SW 1271 (cell line): Measurements from ENCODE around the gene ANKDD1A.

Source experiments
- DNase-seq, 2 experiments: peaks; one replicate each; lab custom pipeline; 2025; lab: John Stamatoyannopoulos, UW

Gene ANKDD1A

GRCh38 chr15:64895285-64896065 lies 16.2 kb upstream of the ANKDD1A start:
- DNase-seq: no peak

DNA sequence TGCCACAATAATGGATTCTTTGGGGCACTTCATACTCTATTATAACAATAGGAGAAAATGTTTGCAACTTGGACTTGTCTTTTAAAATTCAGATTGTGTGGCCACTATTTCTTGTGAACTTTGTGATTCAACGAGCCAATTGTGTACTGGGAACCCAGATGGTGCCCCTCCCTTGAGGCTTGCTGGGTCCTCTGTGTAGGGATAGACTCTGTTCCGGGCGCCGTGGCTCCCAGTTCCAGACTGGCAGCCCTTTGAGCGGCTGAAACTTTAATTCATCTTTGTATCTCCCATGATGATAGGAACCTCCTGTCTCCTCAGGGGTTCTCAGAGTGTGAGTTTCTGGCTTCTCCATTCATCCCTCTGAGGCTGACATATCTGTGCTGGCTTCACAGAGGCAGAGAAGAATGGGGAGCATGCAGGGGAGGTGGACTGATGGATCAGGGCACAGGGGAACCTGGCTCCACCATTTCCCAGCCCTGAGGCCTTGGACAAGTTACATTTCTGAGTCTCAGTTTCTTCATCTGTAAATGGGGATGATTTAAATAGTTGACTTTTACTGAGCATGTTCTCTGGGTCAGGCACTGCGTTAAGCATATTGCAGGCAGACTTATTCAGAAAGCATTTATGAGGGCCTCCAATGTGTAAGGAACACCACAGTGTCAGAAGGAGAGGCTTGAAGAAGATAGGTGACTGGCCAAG lies 15.2 kb upstream of the ANKDD1A start:
- no peak for DNase-seq

DNA sequence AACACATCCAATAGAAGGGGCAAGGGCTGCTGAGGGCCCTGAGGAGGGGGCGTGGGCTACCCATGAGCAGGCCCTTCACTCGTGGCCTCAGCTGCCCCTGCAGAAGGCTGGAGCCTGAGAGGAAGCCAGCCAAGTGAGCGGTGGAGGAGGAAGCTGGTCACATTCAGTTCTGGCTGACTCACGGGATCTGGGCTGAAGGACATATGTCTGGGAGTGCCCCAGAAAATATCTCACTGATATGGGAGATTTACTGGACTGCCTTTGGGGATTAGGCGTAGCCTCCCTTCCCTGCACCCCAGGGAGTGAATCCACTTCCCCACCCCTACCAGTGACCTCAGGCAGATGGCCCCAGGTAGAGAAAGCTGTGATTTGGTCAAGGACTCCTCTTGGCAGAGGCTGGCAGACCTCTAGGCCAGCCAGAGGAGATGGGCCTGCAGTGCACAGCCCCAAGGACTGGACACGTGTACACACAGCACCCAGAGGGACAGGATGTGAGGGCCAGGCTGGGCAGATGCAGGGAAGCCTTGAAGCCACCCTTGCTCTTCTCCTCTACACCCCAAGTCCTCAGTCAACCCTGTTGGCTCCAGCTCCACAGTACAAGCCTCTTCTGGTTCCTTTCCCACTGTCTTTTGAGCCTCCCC lies 14.2 kb upstream of the ANKDD1A start:
- peak in 1 of 2 experiments; percentile 38 for DNase-seq

DNA sequence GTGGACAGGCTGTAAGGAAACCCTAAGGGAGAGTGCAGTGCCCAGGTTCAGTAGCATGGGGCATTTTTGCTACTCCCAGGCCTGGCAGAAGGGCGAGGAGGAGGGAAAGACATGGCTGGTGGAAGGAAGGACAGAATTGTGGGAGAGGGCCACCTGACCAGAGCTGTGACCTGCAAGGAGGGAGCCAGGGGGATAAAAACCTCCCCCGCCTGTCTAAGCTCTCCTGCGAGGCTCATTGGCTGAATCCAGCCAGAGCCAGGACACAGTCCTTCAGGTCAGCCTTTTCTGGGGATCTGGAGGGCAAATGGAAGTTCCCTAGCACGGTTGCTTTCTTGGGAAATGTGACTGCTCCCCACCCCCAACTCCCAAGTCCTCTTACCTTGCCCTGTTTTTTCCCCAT lies 13.3 kb upstream of the ANKDD1A start:
- DNase-seq: no peak

DNA sequence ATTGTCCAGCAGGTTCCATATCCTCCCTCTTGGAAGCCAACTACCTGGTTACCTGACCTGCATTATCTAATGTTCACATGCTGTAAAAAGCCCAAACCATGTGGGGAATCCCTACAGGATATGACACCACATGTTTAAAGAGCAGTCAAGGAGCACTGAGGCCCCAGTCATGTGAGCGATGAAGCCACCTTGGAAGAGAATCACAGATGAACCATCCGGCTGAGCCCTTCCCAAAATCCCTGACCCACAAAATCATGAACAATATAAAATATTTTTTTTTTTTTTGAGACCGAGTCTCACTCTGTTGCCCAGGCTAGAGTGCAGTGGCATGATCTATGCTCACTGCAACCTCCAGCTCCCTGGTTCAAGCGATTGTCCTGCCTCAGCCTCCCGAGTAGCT lies 10.6 kb upstream of the ANKDD1A start:
- no peak for DNase-seq

DNA sequence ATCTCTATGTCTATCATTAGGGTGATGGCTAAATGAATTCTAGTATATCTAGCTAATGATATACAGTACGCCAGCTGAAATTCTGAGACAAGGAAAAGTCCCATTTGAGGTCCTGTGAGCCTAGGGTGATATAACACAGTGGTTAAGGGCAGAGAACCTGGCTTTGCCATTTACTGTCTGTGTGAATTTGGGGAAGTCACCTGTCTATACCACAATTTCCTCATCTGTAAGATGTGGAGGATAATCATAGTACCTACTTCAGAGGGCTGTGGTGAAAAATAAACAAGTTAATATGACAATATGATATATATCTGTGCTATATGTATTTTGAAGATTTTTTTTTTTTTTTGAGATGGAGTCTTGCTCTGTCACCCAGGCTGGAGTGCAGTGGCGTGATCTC lies 9.8 kb upstream of the ANKDD1A start:
- DNase-seq: no peak

GRCh38 chr15:64902863-64903262 lies 8.8 kb upstream of the ANKDD1A start:
- DNase-seq: no peak

- DNase-seq: no peak
Observed at GRCh38 chr15:64903326-64903950, 8.3 kb upstream of the ANKDD1A start.

DNA sequence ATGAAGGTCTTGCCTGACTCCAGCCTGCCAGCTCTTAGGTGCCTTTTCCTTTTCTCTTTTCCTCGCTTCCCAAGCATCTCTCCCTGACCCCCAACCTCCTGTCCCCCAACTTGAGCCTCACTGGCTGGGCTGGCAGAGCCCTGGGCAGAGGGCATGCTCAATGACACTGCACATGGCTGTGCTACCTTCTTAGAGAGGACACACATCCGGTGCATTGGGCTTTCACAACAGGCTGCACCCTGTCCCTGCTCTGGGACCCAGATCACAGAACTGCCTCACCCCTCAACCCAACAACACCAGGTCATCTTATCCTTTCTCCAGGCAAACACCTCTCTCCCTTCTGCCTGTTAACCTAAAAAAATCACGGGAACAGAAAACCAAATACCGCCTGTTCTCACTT lies 7.5 kb upstream of the ANKDD1A start:
- DNase-seq: no peak

GRCh38 chr15:64905119-64905831 lies 6.4 kb upstream of the ANKDD1A start:
- DNase-seq: no peak

GRCh38 chr15:64905941-64906340 lies 5.8 kb upstream of the ANKDD1A start:
- no peak for DNase-seq

DNA sequence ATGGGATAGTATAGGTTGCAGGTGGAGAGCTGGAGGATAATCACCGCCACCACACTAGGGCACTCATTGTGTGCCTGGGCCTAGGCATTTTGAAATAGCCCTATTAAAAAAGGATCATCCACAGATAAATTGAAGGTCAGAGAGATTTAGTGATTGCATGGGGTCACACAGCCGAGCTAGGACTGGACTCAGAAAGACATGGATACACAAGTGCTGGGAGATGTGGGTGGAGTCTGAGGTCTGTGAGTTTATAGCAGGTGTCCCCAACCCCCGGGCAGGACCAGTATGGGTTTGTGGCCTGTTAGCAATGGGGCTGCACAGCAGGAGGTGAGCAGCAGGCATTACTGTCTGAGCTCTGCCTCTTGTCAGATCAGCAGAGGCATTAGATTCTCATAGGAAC lies 5.3 kb upstream of the ANKDD1A start:
- DNase-seq: no peak

GRCh38 chr15:64907991-64908390 lies 3.7 kb upstream of the ANKDD1A start:
- DNase-seq: no peak

DNA sequence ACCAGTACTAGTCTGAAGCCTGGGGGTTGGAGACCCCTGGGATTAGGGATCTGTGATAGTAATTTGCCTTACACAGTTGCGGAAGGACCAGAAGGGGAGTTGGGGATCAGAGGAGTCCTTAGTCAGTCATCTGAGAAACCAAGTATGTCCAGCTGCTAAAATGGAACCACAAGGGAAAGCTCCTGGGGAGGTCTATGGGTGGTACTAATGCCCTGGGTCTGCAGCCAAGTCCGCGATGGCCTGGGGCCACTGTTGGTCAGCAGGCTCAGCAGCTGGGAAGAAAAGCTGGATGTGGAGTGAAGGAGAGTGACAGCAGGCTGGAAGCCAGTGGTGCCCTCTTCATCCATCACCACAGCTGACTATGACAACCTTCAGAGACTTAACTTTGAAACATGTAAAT lies 2.2 kb upstream of the ANKDD1A start:
- no peak for DNase-seq

- no peak for DNase-seq
Observed at GRCh38 chr15:64912379-64913325, 950 bp downstream of the ANKDD1A start.

DNA sequence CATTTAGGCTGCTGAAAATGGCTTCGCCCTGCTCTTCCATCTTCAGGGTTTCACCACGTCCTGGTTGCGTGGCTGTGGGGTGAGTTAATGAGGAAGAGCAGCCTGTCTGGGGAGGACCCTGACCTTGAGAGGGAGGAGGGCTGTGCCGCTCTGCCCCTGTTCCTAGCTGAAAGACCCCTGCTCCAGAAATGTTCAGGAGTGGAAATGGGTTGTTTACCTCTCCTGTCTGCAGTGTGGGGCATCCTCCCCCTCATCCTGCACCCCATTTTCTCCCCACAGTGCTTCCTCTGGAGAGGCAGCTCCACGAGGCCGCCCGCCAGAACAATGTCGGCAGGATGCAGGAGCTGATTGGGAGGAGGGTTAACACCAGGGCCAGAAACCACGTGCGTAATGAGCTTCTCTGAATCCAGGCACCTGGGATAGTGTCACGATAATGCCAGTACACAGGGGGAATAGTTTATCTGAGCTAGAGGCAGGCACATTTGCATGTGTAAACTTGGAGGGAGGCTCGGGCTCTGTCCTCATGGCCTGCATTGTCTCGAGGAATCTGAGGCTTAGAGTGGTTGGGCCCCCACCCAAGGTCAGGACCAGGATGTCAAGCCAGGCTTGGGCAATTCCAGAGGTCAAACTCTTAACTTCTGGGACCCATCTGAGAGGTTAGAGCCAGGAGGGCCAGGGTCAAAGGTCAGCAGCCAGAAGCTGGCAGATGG lies 4.0 kb downstream of the ANKDD1A start:
- no peak for DNase-seq

DNA sequence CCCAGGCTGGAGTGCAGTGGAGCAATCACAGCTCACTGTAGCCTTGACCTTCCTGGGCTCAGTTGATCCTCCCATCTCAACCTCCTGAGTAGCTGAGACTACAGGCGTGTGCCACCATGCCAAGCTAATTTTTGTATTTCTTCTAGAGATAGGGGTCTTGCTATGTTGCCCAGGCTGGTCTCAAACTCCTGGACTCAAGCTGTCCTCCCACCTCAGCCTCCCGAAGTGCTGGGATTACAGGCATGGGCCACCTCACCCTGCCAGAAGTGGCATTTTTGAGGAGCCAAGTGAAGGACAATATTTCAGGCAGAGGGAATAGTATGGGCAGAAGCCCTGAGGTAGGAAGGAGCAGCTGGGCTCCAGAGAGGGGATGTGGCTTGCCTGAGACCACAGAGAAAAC lies 4.7 kb downstream of the ANKDD1A start:
- no peak for DNase-seq

GRCh38 chr15:64917211-64917610 lies 5.5 kb downstream of the ANKDD1A start:
- DNase-seq: no peak

DNA sequence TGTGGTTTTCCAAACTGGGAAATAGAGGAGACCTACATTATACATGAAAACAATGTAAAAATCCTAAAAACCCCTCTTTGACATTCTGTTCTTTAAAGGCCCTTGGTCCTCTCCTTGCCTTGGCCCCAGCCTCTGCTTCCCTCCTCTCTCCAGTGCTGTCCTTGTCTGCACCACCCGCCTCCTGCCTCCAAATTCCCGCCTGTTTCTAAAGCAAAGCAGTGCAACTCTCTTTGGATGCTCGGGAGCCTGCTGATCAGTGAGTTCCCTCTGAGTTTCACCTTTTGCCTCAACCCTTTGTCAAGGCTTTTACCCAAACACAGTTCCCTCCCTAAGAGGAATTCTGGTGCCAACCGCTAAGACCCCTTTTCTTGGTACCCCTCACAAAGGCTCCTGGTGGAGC lies 8.0 kb downstream of the ANKDD1A start:
- DNase-seq: no peak

DNA sequence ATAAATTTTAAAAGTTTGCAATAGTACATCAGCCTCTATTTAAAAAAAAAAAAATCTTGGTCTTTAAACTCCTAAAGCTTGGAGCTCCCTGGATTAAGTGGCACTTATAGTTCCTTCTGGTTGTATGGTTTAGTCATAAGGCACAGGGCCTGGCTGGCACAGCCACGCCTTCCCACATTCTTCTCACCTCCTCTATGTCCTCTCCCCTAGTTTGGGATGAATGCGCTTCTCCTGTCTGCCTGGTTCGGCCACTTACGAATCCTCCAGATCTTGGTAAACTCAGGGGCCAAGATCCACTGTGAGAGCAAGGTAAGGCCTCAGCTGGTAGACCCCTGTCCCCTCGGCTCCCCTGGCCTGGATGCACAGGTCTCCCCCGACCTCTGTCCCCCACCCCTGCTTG lies 10.0 kb downstream of the ANKDD1A start:
- DNase-seq: no peak
